K562 (cell line): Measurements from ENCODE around the gene CNOT4. TPM values are rescaled to one million over a fixed set of nuclear protein-coding genes. Genes with fewer than 3 reads are reported as not detected.

Experiments used
- DDX20 ChIP-seq: fragments of 450-650 bp; IDR thresholded peaks from 2 replicates; pipeline ENCODE4 v1.6.1; 2016; ENCODE audit warnings: missing genetic modification characterization, low read depth, mild to moderate bottlenecking, missing compliant biosample characterization, moderate library complexity
- ETS2 ChIP-seq: IDR thresholded peaks from 2 replicates; pipeline ENCODE4 v1.6.1; 2016; ENCODE audit warnings: borderline replicate concordance, missing genetic modification characterization, mild to moderate bottlenecking, moderate library complexity, missing compliant biosample characterization; ENCODE audit not compliant: poor library complexity, severe bottlenecking
- FOS ChIP-seq: IDR thresholded peaks from 3 replicates; pipeline ENCODE4 v1.6.1; 2011; ENCODE audit not compliant: insufficient read length; ENCODE audit errors: extremely low read depth
- HOXB6 ChIP-seq: fragments of 250-450 bp; sonication (Bioruptor Pico); IDR thresholded peaks from 2 replicates; pipeline ENCODE4 v1.5.1; 2022; ENCODE audit warnings: mild to moderate bottlenecking, borderline replicate concordance
- KDM2B ChIP-seq: fragments of 250-450 bp; sonication (Bioruptor Pico); IDR thresholded peaks from 2 replicates; pipeline ENCODE4 v1.8.0; 2021; ENCODE audit warnings: mild to moderate bottlenecking, moderate library complexity
- NR2F6 ChIP-seq: fragments of 450-650 bp; formaldehyde crosslinking; IDR thresholded peaks from 2 replicates; pipeline ENCODE4 v1.4.0; 2020; ENCODE audit warnings: mild to moderate bottlenecking
- SMARCA5 ChIP-seq: fragments of 450-650 bp; IDR thresholded peaks from 2 replicates; pipeline ENCODE4 v1.6.1; 2016
- SMARCE1 ChIP-seq: fragments of 450-650 bp; IDR thresholded peaks from 2 replicates; pipeline ENCODE4 v1.7.1; 2016; ENCODE audit warnings: mild to moderate bottlenecking
- SPI1 ChIP-seq: IDR thresholded peaks from 2 replicates; pipeline ENCODE4 v1.6.1; 2011; ENCODE audit warnings: low read depth, low read length, control low read depth, borderline replicate concordance
- SRF ChIP-seq, 2 experiments: fragments of 250-450, 450-650 bp in 1 of 2; sonication (Bioruptor Pico) in 1 of 2; sonication (generic) in 1 of 2; formaldehyde crosslinking; IDR thresholded peaks; 2 replicates each; pipeline versions ENCODE4 v1.5.0 to v1.5.1; 2020 to 2022; ENCODE audit warnings: mild to moderate bottlenecking in 1 of 2, missing genetic modification reagents in 1 of 2
- SUPT5H ChIP-seq: fragments of 450-650 bp; IDR thresholded peaks from 2 replicates; pipeline ENCODE4 v1.6.1; 2016
- ZBTB11 ChIP-seq, 3 experiments: fragments of 200-800 bp in 1 of 3; fragments of 250-450 bp in 1 of 3; fragments of 450-650 bp in 1 of 3; sonication (Bioruptor Pico) in 1 of 3; sonication (Bioruptor generic) in 1 of 3; formaldehyde crosslinking in 1 of 3; IDR thresholded peaks; 2 replicates each; pipeline versions ENCODE4 v1.6.1 to v1.8.0; 2016 to 2022; ENCODE audit warnings: mild to moderate bottlenecking in 2 of 3, missing genetic modification characterization in 2 of 3, missing compliant biosample characterization in 1 of 3, moderate library complexity in 1 of 3
- ZNF316 ChIP-seq: fragments of 450-650 bp; IDR thresholded peaks from 2 replicates; pipeline ENCODE4 v1.6.1; 2016
- ZNF449 ChIP-seq: fragments of 250-450 bp; sonication (Bioruptor Pico); IDR thresholded peaks from 2 replicates; pipeline ENCODE4 v1.8.0; 2022; ENCODE audit warnings: moderate library complexity, mild to moderate bottlenecking, inconsistent platforms
- ZNF507 ChIP-seq: conservative IDR thresholded peaks from 2 replicates; pipeline ENCODE4 v1.6.1; 2017; ENCODE audit warnings: missing genetic modification characterization, missing compliant biosample characterization
- ZSCAN29 ChIP-seq: fragments of 450-650 bp; IDR thresholded peaks from 2 replicates; pipeline ENCODE4 v1.6.1; 2017
- polyA plus RNA-seq, 8 experiments: library from polyadenylated mRNA; depleted of rRNA in 4 of 8; stranded (reverse) in 5 of 8; unstranded in 3 of 8; fragments of >200 nt; fragmentation: Nextera tagmentation in 2 of 8; fragmentation: Illumina TruSeq in 1 of 8; extraction: Ambion mirVana in 2 of 8; extraction: Trizol in 1 of 8; gene quantifications; 2 replicates each; pipeline versions ENCODE4 v1.2.1 to v1.2.3, GENCODE V29; 2011 to 2014; ENCODE audit warnings: inconsistent platforms in 1 of 8, missing spikeins in 1 of 8
- total RNA-seq, 7 experiments: library from RNA; depleted of rRNA in 6 of 7; stranded (reverse); fragments of >200 nt in 6 of 7; fragmentation: Illumina TruSeq in 2 of 7; extraction: Trizol in 2 of 7; gene quantifications; 2 replicates each; pipeline versions ENCODE4 v1.2.1 to v1.2.3, GENCODE V29; 2011 to 2021; ENCODE audit warnings: low replicate concordance in 1 of 7
- TF ChIP-seq, protein P1 (sequence below): sonication (generic); formaldehyde crosslinking; IDR thresholded peaks from 2 replicates; pipeline ENCODE4 v1.8.1; 2023; ENCODE audit warnings: mild to moderate bottlenecking, missing genetic modification reagents
- TF ChIP-seq, protein P2 (sequence below): fragments of 250-450 bp; sonication (Bioruptor Pico); IDR thresholded peaks from 2 replicates; pipeline ENCODE4 v1.5.0; 2021; ENCODE audit warnings: mild to moderate bottlenecking, borderline replicate concordance
- TF ChIP-seq, protein P3 (sequence below): fragments of 450-650 bp; IDR thresholded peaks from 2 replicates; pipeline ENCODE4 v1.6.1; 2016; ENCODE audit warnings: antibody characterized with exemption

The CNOT4 gene
- total and polyA plus RNA-seq, 9 of the 15 experiments (the other 6 are each of a cell fraction or from before 2014, with no cell fraction given): 8.6 to 24.1 (median 15.4) TPM

- TF ChIP-seq ZNF449 (no peak), DDX20 (tag) (no peak), ETS2 (tag) (no peak), ZNF316 (peak; percentile 62), KDM2B (no peak), NR2F6 (CRISPR knock-in tag) (no peak), FOS (no peak), SUPT5H (no peak), ZNF507 (tag) (no peak), SMARCE1 (peak; percentile 47; the same call in 1 of the 2 replicates), SRF (CRISPR knock-in tag; IDR thresholded peaks at IDR 0.05) (no peak), ZBTB11 (CRISPR knock-in tag; IDR thresholded peaks at IDR 0.05) (no peak), ZSCAN29 (no peak), SMARCA5 (0 out of 2 replicates have a peak, but pooled peaks have one; percentile 53), HOXB6 (CRISPR knock-in tag) (no peak), SPI1 (no peak)
- TF ChIP-seq, protein P1, sequence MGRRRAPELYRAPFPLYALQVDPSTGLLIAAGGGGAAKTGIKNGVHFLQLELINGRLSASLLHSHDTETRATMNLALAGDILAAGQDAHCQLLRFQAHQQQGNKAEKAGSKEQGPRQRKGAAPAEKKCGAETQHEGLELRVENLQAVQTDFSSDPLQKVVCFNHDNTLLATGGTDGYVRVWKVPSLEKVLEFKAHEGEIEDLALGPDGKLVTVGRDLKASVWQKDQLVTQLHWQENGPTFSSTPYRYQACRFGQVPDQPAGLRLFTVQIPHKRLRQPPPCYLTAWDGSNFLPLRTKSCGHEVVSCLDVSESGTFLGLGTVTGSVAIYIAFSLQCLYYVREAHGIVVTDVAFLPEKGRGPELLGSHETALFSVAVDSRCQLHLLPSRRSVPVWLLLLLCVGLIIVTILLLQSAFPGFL (CRISPR knock-in tag): no peak
- TF ChIP-seq, protein P2, sequence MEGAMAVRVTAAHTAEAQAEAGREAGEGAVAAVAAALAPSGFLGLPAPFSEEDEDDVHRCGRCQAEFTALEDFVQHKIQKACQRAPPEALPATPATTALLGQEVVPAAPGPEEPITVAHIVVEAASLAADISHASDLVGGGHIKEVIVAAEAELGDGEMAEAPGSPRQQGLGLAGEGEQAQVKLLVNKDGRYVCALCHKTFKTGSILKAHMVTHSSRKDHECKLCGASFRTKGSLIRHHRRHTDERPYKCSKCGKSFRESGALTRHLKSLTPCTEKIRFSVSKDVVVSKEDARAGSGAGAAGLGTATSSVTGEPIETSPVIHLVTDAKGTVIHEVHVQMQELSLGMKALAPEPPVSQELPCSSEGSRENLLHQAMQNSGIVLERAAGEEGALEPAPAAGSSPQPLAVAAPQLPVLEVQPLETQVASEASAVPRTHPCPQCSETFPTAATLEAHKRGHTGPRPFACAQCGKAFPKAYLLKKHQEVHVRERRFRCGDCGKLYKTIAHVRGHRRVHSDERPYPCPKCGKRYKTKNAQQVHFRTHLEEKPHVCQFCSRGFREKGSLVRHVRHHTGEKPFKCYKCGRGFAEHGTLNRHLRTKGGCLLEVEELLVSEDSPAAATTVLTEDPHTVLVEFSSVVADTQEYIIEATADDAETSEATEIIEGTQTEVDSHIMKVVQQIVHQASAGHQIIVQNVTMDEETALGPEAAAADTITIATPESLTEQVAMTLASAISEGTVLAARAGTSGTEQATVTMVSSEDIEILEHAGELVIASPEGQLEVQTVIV (CRISPR knock-in tag): no peak
- TF ChIP-seq, protein P3, sequence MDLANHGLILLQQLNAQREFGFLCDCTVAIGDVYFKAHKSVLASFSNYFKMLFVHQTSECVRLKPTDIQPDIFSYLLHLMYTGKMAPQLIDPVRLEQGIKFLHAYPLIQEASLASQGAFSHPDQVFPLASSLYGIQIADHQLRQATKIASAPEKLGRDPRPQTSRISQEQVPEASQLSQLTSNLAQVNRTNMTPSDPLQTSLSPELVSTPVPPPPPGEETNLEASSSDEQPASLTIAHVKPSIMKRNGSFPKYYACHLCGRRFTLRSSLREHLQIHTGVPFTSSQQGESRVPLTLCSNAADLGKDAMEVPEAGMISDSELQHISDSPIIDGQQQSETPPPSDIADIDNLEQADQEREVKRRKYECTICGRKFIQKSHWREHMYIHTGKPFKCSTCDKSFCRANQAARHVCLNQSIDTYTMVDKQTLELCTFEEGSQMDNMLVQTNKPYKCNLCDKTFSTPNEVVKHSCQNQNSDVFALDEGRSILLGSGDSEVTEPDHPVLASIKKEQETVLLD: no peak
Observed at GRCh38 chr7:135448753-135449152, 61.1 kb downstream of the CNOT4 start (continued).
